NCI-H524 (cell line): ENCODE results near the gene GATB.
"Not testable (repeated sequence)": the region's sequence is repeated elsewhere in the genome, so short reads cannot be mapped to it uniquely, and the experiment has no call there.

Source experiments
- DNase-seq, 2 experiments: peaks; one replicate each; lab custom pipeline; 2025; lab: John Stamatoyannopoulos, UW

The GATB gene

GRCh38 chr4:151785484-151786157 lies 24.8 kb upstream of the GATB start:
- DNase-seq = no peak

GRCh38 chr4:151784706-151785105 lies 23.9 kb upstream of the GATB start:
- DNase-seq = no peak

- DNase-seq = no peak
Observed at GRCh38 chr4:151783867-151784266, 23.1 kb upstream of the GATB start.

GRCh38 chr4:151782296-151782695 lies 21.5 kb upstream of the GATB start:
- DNase-seq = no peak

- no peak for DNase-seq
Observed at GRCh38 chr4:151781026-151781425, 20.2 kb upstream of the GATB start.

GRCh38 chr4:151777471-151777870 lies 16.7 kb upstream of the GATB start:
- DNase-seq = no peak

GRCh38 chr4:151774324-151774723 lies 13.5 kb upstream of the GATB start:
- no peak for DNase-seq

- no peak for DNase-seq
Observed at GRCh38 chr4:151772274-151772673, 11.5 kb upstream of the GATB start.

GRCh38 chr4:151771664-151772063 lies 10.9 kb upstream of the GATB start:
- DNase-seq = peak in 1 of 2 experiments; percentile 3

GRCh38 chr4:151770154-151770553 lies 9.3 kb upstream of the GATB start:
- DNase-seq = no peak

GRCh38 chr4:151768835-151769234 lies 8.0 kb upstream of the GATB start:
- no peak for DNase-seq

GRCh38 chr4:151766691-151767090 lies 5.9 kb upstream of the GATB start:
- no peak for DNase-seq

GRCh38 chr4:151760002-151760401 lies 805 bp downstream of the GATB start:
- no peak for DNase-seq

- no peak for DNase-seq
Observed at GRCh38 chr4:151753056-151753455, 7.8 kb downstream of the GATB start.

- no peak for DNase-seq
Observed at GRCh38 chr4:151750156-151750555, 10.7 kb downstream of the GATB start.

- no peak for DNase-seq
Observed at GRCh38 chr4:151745481-151746231, 15.2 kb downstream of the GATB start.

- DNase-seq = no peak
Observed at GRCh38 chr4:151744614-151745013, 16.2 kb downstream of the GATB start.

GRCh38 chr4:151743894-151744293 lies 16.9 kb downstream of the GATB start:
- DNase-seq = no peak

GRCh38 chr4:151743128-151743854 lies 17.5 kb downstream of the GATB start:
- DNase-seq = no peak

GRCh38 chr4:151738720-151739517 lies 21.9 kb downstream of the GATB start:
- DNase-seq = no peak

- DNase-seq = not testable (repeated sequence)
Observed at GRCh38 chr4:151736852-151737251, 24.0 kb downstream of the GATB start.

- no peak for DNase-seq
Observed at GRCh38 chr4:151736361-151736760, 24.4 kb downstream of the GATB start.
